HL-60/S4 (cell line): ENCODE measurements around the gene ZNF526.
"Not testable (repeated sequence)": the region's sequence is repeated elsewhere in the genome, so short reads cannot be mapped to it uniquely, and the experiment has no call there.

Experiments used
- in situ Hi-C: fragments of 300-500 bp; cut with MboI; formaldehyde crosslinking; loops from 2 replicates; pipeline ENCODE4 v1.14.3; 2022; ENCODE audit warnings: low sequenced_read_pairs

ZNF526 gene

DNA sequence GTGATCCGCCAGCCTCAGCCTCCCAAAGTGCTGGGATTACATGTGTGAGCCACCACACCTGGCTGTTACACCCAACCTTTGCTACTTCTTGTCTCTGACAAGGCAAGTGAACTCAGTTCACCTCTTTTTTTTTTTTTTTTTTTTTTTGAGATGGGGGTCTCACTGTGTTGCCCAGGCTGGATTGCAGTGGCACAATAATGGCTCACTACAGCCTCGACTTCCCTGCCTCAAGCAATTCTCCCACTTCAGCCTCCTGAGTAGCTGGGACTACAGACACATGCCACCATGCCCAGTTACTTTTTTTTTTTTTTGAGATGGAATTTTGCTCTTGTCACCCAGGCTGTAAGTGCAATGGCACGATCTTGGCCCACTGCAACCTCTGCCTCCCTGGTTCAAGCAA, 37.7 kb downstream of the ZNF526 start:
- in situ Hi-C loops, result not testable (repeated sequence)

DNA sequence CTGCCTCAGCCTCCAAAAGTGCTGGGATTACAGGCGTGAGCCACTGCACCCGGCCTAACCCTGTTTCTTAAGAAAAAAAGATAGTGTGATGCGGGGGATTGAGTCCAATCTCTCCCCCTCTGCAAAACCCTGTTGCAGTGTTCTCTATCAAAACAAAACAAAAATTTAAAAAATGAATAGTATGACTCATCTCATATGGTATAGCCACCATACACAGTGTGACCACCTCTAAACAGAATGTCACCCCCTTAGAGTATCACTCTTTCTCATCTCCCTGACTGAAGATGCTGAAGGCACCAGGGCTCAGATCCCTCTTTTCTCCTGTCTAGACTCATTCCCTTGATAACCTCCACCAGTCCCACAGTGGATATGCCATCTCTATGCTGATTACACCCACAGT, 41.7 kb downstream of the ZNF526 start:
- in situ Hi-C loops, result no loop called here

DNA sequence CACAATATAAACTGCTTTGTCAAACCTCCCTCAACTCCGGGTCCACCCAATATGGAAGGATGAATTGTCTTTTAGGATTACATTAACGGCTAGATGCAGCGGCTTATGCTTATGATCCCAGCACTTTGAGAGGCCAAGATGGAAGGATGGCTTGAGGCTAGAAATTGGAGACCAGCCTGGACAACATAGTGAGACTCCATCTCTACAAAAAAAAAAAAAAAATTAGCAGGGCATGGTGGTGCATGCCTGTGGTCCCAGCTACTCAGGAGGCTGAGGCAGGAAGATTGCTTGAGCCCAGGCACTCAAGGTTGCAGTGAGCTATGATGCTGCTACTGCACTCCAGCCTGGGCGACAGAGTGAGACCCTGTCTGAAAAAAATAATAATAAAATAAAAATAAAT, 46.0 kb downstream of the ZNF526 start:
- in situ Hi-C loops, result not testable (repeated sequence)

DNA sequence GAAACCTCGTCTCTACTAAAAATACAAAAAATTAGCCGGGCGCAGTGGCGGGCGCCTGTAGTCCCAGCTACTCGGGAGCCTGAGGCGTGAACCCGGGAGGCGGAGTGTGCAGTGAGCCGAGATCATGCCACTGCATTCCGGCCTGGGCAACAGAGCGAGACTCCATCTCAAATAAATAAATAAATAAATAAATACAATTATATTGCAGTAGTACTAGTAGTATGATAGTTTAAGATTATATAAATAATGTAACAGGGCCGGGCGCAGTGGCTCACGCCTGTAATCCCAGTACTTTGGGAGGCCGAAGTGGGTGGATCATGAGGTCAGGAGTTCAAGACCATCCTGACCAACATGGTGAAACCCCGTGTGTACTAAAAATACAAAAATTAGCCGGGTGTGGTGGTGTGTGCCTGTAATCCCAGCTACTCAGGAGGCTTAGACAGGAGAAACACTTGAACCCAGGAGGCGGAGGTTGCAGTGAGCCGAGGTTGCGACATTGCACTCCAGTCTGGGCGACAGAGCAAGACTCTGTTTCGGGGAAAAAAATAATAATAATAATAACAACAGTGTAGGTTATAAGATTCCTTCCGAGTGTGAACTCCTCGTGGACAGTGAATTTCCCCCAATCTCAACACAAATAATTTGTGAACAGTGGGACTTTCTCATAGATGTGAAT, 47.0 kb downstream of the ZNF526 start:
- in situ Hi-C loops, result not testable (repeated sequence)

DNA sequence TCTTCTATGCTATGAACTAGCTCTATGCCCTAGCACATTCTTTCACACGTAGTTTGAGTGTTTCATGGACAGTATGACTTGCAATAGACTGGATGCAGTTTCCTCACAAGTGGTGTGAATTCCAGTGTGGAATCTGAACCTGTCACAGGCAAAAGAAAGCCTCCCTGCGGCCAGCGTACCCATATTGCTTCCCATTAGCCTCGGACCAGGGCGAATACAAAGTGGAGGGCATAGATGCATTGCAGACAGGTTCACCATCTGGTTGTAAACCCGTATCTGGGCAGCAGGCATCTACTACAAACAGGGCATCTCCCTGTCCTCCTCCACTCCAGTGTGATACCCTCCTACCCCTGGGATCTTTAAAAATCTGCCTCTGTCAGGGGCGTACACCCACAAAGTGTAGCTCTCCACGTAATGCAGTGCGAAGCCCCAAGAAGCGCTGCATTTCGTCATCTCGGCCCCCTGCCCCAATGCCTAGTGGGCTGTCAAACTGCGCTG, 47.6 kb downstream of the ZNF526 start:
- in situ Hi-C loops, result no loop called here

DNA sequence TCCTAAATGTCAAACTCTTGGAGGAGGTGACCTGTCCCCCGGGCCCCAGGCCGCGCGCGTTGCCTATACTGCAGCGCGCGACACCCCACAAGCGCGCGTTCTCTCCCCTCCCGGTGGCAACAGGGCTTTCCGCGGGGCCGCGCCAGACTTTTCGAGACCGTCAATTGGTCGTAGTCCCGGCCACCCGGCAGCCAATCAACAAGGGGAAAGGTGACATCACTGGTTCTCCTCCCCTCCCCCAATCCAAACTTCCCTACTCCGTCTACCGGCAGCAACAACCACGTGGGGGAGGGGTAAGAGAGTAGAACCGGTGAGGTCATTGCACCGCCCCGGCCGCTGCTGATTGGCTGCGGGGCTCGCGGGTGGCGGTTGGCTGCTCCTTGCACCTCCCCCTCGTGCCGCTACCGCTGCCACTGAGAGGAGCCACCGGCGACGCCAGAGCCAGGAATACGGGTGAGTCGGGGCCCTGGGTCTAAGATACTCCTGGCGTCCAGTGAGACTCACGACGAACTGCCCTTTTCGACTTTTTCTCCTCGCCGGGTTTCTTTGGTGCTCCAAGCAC, 48.1 kb downstream of the ZNF526 start:
- in situ Hi-C loops, result no loop called here

DNA sequence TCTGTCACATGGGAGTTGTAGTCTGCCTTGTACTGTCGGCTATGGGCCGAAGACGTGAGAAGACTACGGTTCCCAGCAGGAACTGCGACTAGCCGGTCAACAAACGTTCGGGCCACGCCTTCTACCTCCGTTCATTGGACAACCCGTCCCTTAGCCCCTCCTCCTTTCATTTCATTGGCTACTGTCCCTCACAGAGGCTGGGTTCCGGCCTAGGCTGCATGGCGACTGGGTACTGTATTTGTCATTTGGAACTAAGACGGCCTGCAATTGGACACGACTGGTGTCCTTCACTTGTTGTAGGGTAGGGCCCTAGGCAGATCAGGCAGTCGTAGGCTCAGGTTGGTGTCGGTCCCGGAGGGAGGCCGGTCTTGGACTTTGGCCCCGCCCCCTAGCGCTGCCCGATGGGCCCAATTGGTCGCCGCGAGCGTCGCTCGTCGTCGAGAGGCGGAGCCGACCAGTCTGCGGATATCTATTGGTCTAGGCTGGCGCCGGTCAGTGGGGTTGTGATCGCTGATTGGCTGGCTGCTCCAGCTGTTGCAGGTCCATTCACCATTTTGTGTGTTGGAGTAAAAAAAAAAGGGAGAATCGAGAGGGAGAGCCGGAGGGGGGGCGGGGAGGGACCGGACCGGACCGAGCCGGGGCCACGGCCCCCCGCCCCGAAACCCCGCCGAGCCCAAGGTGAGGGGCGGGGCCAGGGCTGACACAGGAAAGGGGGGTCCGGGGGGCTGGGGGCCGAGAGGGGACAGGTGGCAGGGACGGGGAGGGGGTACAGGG, 48.8 kb downstream of the ZNF526 start, which contains the start of gene CIC:
TSS of gene CIC (plus strand) at position 549 of the 774 bp plus-strand sequence. CDS start 2,532 bp downstream, outside the sequence.
- in situ Hi-C loops, result no loop called here

DNA sequence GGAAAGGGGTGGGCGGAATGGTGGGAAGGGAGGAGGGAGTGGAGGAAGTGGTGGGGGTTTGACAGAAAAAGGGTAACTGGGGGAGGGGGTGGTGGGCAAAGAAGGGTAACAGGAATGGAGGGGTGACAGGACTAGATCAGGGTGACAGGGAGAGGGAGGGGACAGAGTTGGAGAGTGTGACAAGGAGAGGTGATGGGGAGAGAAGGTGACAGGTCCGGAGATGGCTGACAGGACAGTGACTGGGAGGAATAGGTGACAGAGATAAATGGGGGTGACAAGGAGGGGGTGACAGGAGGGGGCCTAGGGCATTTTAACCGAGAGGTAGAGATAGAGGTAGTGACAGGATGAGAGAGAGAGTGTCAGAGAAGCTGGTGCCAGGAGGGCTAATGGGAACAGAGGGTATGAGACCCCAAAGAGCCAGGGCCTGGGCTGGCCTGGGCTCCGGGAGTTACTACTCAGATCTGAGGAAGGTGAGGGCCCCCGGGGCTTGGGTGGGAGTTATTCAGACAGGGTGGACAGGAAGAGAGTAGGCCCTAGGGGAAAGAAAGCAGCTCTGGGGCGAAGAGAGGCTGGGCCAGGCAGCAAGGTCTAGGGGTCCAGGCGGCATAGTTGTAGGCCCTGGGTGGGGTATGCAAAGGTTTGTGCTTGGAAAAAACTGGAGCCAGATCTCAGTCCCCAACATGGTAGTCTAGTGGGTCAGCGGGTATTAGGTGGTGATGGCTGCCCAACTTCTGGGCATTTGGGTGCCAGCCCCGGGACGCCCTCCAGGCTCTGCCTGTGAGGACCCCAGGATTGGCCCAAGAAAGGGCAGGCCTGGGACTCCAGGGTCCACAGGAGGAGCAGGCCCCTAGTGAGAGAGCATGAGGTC, 49.6 kb downstream of the ZNF526 start:
- in situ Hi-C loops, result no loop called here

DNA sequence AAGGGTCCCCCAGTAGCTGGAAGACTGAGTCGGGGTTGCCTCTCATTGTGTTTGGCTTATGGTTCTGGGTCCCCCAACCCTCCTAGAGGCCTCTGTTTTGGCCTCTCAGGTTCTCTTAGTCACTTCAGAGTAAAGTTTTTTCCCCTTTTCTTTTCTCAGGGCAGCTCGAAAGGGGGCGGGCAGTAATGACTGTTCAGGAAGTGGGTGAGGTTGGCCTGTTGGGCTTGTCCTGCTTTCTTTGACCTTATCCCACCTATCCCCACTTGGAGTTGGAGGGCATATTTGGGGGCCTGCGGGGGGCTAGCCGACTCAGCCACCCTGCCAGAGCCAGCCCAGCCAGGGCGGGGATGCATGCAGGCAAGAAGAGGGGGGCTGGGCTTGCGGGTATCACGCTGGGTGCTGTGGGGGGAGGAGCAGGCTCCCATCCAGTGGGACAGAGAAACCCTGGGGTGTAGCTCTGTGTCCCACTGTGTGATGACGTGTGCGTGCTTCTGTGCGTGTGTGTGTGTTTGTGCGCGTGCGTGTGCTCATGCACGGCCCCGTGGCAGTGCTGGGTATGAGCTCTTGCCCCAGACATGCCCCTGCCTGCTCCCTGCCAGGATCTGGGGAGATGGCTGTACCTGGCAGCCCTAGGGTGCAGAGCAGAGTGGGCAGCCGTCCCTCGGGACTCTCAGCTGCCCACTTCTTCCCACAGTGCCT, 50.4 kb downstream of the ZNF526 start:
- in situ Hi-C loops, result no loop called here

DNA sequence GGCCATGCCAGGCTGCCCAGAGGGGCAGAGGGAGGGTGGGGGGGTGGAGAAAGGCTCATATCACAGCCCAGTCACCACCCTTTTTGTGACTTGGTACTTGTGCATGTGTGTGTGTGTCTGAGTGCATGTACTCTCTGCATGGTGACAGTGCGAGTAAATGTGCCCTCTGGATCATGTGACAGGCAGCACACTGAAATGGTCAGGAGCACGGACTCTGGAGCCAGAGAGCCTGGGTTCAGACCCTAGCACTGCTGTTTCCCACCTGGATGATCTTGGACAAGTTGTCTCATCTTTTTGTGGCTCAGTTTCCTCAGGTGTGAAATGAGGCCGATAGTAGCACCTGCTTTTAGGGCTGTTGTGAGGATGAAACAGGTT, 50.9 kb downstream of the ZNF526 start:
- in situ Hi-C loops, result no loop called here

DNA sequence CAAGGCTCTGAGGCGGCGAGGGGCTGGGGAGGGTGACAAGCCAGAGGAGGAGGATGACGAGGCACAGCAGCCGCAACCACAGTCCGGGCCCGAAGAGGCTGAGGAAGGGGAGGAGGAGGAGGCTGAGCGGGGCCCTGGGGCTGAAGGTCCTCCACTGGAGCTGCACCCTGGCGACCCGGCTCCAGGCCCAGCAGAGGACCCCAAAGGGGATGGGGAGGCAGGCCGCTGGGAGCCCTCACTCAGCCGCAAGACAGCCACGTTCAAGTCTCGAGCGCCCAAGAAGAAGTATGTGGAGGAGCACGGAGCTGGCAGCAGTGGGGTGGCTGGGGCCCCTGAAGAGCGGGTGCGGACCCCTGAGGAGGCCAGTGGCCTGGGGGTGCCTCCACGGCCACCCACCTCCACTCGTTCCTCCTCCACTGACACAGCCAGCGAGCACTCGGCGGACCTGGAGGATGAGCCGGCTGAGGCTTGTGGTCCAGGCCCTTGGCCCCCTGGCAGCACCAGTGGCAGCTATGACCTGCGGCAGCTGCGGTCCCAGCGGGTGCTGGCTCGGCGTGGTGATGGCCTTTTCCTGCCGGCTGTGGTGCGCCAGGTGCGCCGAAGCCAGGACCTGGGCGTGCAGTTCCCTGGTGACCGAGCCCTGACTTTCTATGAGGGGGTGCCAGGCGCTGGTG, 51.9 kb downstream of the ZNF526 start:
- in situ Hi-C loops, result no loop called here

DNA sequence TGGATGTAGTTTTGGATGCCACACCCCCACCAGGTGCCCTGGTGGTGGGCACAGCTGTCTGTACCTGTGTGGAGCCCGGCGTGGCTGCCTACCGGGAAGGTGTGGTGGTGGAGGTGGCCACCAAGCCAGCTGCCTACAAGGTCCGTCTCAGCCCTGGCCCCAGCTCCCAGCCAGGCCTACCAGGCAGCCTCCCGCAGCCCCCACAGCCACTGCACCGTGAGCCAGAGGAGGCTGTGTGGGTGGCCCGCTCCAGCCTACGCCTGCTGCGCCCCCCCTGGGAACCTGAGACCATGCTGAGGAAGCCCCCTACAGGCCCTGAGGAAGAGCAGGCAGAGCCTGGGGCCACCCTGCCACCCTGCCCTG, 52.4 kb downstream of the ZNF526 start:
- in situ Hi-C loops, result no loop called here

DNA sequence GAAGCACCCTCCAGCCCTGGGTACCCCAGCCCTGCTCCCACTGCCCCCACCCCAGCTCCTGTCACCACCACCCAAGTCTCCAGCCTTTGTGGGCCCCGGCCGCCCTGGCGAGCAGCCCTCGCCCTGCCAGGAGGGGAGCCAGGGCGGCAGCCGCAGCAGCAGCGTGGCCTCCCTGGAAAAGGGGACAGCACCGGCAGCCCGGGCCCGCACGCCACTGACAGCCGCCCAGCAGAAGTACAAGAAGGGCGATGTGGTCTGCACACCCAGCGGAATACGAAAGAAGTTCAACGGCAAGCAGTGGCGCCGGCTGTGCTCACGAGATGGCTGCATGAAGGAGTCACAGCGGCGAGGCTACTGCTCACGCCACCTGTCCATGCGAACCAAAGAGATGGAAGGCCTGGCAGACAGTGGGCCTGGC, 52.9 kb downstream of the ZNF526 start:
- in situ Hi-C loops, result no loop called here

DNA sequence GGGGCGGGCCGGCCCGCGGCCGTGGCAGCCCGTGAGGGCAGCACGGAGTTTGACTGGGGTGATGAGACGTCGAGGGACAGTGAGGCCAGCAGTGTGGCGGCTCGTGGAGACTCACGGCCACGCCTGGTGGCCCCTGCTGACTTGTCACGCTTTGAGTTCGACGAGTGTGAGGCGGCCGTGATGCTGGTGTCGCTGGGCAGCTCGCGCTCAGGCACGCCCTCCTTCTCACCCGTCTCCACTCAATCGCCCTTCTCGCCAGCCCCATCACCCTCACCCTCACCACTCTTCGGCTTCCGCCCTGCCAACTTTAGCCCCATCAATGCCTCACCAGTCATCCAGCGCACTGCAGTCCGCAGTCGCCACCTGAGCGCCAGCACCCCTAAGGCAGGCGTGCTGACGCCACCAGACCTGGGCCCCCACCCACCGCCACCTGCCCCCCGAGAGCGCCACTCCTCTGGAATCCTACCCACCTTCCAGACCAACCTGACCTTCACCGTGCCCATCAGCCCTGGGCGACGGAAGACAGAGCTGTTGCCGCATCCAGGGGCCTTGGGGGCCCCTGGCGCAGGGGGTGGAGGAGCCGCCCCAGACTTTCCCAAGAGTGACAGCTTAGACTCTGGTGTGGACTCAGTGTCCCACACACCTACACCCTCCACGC, 53.4 kb downstream of the ZNF526 start:
- in situ Hi-C loops, result no loop called here

DNA sequence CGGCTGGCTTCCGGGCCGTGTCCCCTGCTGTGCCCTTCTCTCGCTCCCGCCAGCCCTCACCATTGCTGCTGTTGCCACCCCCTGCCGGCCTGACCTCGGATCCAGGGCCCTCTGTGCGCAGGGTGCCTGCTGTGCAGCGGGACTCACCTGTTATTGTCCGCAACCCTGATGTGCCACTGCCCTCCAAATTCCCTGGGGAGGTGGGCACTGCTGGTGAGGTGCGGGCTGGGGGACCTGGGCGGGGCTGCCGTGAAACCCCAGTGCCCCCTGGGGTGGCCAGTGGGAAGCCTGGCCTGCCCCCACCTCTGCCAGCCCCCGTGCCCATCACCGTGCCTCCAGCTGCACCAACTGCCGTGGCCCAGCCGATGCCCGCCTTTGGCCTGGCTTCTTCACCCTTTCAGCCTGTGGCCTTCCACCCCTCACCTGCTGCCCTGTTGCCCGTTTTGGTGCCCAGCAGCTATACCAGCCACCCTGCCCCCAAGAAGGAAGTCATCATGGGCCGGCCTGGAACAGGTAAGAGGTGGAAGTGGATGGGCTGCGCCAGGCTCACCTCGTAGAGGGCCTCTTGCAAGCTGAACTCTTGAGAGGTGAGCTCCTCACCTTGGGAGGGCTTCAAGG, 54.1 kb downstream of the ZNF526 start:
- in situ Hi-C loops, result no loop called here

DNA sequence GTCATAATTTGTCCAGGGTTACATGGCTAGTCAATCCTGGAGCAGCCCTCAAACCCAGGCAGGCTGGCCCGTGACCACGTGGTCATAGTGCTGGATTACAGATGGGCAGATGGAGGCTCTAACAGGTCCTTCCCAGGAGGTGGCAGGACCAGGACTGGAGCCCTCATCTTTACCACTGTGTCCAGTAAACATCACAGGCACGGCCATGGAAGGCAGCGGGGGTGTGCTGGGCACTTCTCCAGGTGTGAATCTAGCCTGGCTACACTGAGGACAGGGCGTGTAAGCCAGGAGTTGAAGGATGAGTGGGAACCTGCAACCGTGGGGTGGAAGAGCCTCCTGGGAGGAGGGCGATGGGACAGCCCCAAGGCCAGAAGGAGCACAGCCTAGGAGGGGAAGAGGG, 55.0 kb downstream of the ZNF526 start:
- in situ Hi-C loops, result no loop called here

DNA sequence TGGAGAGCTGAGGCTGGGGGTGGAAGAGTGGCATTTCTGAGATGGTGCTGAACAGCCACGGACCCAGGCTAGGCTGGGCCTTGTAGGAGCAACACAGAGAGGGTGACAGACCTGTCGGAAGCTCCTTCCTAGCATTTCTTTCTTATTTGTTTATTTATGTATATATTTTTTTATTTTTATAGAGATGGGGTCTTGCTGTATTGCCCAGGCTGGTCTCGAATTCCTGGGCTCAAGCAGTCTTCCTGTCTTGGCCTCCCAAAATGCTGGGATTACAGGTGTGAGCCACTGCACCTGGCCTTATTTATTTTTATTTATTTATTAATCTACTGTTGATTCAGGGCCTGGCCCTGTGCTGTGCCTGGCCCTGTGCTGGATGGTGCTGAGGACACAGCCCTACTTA, 55.4 kb downstream of the ZNF526 start:
- in situ Hi-C loops, result no loop called here

DNA sequence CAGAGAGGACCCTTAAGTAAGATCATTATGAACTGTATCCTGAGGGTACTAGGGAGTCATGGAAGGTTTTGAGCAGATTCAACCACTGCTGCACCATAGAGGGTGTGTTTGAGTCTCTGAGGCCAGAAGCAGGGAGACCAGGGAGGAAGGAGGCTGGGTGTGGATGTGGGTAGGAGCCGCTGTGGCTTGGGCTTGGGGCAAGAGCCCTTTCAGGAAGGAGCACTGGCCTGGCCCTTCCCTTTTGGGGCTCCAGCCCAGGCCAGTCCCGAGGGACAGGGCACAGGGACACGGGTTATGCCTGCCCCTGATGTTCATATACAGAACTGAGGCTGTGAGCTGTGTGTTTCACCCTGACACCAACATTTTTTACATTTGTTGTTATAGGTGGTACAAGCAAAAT, 56.2 kb downstream of the ZNF526 start:
- in situ Hi-C loops, result no loop called here

DNA sequence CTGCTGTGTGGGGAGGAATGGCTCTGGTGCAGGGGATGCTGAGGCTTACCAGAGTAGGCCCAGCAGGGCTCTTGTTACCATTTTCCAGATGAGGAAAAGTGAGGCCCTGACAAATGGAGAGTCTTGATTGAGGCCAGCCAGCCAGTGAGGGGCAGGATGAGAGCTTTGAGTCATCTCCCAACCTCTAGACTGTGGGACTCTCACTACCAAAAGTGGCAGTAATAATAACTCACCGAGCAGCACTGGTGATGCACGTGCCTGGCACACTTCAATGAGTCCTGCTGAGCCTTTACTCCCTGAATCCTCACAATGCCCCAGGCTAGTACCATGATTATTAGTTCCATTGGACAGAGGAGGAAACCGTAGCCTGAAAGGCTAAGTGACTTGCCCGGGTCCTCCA, 56.7 kb downstream of the ZNF526 start:
- in situ Hi-C loops, result no loop called here
